Measurements from ENCODE around the gene ADM2. TPM values are rescaled to one million over a fixed set of nuclear protein-coding genes. Genes with fewer than 3 reads are reported as not detected.

ADM2 gene
- total RNA-seq, 1 experiment from 2014 or later = 0.79 TPM

DNA sequence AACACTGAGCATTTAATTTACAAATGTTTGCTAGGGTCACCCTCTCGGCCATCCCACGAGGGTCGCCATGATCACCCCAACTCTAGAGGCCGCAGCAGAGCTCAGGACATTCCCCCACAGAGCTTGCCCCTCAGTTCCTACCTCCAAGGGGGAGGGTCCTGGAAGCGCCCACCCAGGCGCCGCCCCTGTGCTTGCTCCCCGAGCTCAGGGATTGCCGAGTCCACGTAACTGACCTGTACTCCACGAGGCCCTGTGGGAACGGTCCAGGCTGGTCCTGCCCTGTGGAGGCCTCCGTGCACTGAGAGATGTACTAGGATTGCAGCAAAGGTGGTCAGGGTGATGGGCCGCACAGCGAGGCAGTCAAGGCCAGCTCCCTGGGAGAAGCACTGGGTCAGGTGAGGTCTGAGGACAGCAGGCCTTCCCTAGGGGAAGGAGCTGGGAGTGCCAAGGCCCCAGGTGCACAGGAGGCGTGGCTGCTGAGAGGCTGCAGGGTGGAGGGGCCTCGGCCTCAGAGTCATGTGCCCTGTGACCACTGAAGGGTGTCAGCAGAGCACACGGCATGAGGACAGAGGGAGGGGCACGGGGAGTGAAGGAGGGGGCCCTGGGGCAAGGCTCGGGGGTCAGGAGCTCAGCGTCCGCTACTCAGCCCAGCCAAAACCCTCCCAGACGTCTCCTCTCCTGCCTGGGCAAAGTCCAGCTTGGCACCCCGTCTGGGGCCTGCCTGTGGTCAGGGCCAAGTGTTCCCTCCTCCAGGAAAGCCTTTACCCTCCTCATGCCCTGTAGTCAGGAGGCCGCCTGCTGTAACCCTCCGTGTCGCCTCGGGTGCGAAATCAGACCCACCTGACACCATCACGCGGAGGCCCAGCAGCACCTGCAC lies 2.9 kb downstream of the ADM2 start:
- no peak for DNase-seq (ENCODE audit: low read depth)

DNA sequence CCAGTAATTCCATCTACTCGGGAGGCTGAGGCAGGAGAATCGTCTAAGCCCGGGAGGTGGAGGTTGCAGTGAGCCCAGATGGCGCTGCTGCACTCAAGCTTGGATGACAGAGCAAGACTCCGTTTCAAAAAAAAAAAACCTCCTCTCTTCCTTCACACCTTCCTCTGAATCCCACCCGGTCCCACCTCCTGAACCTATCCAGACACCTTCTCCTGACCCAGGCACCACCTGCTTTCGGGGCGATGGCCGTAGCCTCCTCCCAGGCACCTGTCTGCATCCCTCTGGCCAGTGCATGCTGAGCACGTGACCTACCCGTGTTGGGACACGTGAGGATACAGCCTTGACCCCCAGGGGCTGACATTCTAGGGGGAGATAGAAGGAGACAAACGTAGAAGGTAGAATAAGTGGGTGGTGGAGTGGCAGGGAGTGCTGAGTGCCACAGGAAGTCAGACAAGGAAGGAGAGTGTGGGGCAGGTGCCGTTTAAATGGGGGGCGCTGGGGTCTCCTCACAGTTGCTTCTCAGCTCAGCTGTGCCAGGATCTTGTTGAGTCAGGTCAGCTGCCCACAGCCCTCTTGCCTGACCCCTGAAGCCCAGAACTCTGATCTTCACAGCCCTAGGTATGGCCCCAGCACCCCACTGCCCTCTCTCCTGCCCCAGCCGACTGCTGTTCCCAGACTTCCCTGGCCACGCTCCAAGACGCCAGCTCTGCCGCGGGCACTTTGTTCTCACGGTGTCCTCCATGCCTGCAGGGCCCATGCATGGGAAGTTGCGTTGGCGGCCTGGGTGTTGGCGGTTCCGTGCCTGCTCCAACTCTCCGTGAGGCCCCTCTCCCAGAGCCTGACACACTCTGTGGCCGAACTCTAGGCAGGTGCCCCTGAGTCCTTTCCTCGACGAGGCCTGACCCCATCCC lies 4.1 kb downstream of the ADM2 start:
- DNase-seq (ENCODE audit: low read depth) = no peak

DNA sequence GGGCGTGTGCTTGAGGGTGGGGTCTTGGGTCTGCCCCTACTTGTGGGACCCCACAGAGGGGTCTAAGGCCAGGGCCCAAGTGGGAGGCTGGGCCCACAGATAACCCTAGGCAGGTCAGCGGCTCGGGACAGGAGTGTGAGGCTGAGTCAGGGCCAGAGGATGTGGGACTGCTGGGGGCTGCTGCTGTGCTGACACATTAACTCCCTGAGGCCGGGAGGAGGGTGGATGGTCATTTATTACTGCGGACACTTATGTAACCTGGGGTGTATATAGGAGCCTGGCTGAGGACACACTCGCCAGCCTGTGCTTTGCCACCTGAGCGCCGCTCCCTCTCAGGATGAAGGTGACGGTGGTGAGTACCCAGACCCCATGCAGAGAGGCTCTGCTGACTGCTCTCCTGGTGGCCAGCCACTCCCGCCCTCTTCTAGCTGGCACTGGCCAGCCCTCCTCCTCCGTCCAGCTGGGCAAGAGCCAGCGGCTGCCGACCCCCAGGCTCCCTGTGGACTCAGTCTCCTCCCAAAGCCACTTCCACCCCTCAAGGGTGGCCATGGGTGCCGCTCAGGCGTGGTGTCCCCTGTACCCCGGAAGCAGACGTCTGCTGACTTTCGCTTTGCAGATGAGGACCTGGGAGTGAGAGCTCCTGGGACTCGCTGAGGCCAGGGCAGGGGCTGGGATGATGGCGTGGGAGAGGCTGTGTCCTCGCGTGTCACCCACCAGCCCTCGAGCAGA lies 5.4 kb downstream of the ADM2 start, which contains the start of gene MIOX:
Gene MIOX, plus strand, starts transcription at position 299 of the 729 bp plus-strand sequence. Its CDS starts 39 bp downstream, at position 338.
- DNase-seq (ENCODE audit: low read depth) = no peak

DNA sequence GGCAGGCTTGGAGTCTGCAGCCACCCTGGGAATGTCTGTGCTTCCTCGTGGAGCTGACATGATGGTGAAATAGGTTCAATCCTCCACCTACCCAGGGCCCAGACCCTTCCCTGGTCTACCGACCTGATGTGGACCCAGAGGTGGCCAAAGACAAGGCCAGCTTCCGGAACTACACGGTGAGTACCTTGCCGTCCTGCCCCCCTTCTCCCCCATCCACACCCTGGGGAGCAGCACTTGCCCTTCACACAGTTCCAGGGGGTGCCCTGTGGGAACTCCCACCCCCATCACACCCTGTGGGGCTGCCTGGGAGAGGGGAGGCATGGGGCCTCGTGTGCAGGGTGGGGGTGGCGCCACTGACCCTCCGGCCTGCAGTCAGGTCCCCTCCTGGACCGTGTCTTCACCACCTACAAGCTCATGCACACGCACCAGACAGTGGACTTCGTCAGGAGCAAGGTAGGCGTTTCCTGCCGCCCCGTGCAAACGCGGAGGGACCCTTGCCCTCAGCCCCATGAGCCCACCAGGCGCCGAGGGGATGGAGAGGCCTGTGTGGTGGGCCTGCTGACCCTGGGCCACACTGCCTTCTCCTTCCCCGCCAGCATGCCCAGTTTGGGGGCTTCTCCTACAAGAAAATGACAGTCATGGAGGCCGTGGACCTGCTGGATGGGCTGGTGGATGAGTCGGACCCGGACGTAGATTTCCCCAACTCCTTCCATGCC lies 6.1 kb downstream of the ADM2 start:
- DNase-seq (ENCODE audit: low read depth) = no peak

DNA sequence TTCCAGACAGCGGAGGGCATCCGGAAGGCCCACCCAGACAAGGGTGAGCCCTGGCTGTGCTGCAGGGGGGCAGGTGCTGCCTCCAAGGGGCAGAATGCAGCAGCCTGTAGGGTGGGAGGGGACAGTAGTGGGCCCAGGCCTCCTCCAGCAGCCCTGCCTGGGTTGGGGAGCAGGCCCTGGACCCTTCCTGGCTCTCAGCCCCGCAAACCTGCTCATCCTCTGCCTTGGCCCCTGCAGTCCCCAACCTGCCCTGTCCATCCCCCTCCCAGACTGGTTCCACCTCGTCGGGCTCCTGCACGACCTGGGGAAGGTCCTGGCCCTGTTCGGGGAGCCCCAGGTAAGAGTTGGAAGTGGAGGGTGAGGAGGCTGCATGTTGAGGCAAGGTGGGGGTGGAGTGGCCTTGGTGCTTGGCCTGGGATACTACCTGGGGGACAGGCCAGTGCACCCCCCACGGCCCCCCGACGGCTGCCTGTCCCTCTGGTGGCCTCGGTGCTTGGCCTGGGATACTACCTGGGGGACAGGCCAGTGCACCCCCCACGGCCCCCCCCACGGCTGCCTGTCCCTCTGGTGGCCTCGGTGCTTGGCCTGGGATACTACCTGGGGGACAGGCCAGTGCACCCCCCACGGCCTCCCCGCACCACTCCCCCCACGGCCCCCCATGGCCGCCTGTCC lies 6.8 kb downstream of the ADM2 start:
- DNase-seq (ENCODE audit: low read depth) = no peak

DNA sequence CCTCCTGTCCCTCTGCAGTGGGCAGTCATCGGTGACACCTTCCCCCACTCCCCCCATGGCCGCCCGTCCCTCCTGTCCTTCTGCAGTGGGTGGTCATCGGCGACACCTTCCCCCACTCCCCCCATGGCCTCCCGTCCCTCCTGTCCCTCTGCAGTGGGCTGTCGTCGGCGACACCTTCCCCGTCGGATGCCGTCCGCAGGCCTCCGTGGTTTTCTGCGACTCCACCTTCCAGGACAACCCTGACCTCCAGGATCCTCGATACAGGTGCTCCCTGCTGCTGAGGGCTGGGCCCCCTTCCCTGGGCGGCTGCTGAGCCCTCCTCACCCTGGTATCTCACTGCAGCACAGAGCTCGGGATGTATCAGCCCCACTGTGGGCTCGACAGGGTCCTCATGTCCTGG lies 7.5 kb downstream of the ADM2 start:
- no peak for DNase-seq (ENCODE audit: low read depth)

GRCh38 chr22:50489363-50490243 lies 8.3 kb downstream of the ADM2 start:
- no peak for DNase-seq (ENCODE audit: low read depth)

GRCh38 chr22:50490531-50491308 lies 9.4 kb downstream of the ADM2 start:
- DNase-seq (ENCODE audit: low read depth) = no peak

GRCh38 chr22:50497093-50497492 lies 15.8 kb downstream of the ADM2 start:
- no peak for DNase-seq (ENCODE audit: low read depth)

GRCh38 chr22:50498322-50498890 lies 17.1 kb downstream of the ADM2 start:
- peak; percentile 68 for DNase-seq (ENCODE audit: low read depth)

GRCh38 chr22:50500452-50500851 lies 19.1 kb downstream of the ADM2 start:
- no peak for DNase-seq (ENCODE audit: low read depth)

DNA sequence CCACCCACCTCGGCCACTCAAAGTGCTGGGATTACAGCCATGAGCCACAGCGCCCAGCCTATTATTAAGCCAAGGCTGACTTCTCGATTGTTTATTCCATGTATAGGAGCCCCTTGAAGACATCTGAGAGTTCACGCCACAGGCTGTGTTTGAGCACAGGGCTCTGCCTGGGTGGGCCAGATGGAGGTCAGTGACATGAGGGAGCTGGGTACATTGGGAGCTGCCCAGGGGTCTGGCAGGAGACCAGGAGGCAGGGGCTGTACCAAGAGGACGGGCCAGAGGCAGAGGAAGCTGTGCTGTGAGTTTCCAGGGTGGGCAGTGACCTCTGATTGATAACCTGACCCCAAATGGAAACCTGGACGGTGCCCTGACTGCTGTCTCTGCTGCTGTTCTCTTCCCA lies 20.8 kb downstream of the ADM2 start:
- DNase-seq (ENCODE audit: low read depth) = no peak

- no peak for DNase-seq (ENCODE audit: low read depth)
Observed at GRCh38 chr22:50502628-50503474, 21.5 kb downstream of the ADM2 start.

DNA sequence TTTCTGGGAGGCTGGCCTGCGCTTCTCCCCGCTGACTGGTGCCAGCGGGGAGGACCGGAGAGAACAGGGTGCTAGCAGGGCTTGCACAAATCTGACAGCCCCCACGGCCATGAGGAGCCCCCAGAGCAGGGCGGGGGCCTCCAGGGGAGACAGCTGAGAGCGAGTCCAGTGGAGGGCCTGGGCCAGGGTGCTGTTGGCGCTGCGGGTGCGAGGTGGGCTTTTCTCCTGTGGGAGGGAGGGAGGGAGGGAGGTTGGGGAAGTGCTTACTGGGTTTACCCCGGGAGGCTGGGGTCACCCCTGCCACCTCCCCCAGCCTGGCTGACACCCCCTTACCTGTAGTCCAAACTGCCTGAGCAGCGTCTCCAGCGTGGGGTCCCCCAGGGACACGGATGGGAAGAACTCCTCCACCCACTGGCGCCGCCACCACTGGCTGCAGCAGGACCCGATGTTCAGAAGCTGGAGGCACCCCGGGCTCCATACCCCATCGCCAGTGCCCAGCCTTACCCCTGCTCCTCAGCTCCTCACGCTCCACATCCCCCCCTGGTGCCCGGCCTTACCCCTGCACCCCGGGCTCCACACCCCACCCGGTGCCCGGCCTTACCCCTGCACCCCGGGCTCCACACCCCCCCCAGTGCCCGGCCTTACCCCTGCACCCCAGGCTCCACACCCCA lies 22.3 kb downstream of the ADM2 start:
- no peak for DNase-seq (ENCODE audit: low read depth)

DNA sequence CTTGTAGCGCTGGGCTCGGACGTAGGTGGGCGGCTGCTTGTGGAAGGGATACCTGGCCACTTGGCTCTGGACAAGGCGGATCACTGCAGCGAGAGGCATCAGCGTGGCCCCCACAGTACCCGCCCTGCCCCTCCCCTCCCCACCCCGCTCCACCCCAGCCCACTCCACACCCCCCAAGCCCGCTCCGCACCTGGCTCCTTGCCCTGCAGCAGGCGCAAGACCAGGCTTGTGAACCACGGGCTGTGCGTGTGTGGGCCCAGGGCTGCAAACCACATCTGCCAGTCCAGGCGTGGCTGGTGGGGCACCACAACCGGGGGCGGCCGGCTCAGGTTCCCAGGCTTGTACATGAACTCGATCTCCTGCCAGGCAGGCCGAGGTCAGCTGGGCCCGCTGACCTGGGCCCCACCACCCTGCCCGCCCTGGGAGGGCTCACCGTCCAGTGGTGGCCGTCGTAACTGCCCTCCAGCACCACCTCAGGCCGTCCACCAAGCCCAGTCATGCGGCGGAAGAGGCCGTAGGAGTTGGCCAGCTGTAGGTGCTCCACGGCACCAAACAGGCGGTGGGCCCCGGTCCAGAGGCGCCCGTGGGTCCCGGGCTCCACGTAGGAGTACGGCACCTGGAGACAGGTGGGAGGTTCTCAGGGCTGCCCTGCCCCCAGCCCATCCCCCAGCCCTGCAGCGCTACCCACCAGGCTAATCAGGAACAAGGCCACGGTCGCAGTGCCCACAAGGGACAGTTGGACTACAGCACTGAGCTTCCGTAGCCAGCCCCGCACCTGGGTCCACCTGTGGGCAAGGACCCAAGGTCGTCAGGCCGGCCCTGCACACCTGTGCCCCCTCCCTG lies 23.2 kb downstream of the ADM2 start:
- no peak for DNase-seq (ENCODE audit: low read depth)
